Hematopoietic multipotent progenitor cell treated with erythropoietin and hydrocortisone succinate and interleukin-3 and kit ligand, for 4 days (in vitro differentiated cells): ENCODE measurements around the gene PDYN.

ENCODE experiments used
- DNase-seq: peaks from one replicate; pipeline ENCODE4 v3.0.0-alpha.2; 2015

The PDYN gene

DNA sequence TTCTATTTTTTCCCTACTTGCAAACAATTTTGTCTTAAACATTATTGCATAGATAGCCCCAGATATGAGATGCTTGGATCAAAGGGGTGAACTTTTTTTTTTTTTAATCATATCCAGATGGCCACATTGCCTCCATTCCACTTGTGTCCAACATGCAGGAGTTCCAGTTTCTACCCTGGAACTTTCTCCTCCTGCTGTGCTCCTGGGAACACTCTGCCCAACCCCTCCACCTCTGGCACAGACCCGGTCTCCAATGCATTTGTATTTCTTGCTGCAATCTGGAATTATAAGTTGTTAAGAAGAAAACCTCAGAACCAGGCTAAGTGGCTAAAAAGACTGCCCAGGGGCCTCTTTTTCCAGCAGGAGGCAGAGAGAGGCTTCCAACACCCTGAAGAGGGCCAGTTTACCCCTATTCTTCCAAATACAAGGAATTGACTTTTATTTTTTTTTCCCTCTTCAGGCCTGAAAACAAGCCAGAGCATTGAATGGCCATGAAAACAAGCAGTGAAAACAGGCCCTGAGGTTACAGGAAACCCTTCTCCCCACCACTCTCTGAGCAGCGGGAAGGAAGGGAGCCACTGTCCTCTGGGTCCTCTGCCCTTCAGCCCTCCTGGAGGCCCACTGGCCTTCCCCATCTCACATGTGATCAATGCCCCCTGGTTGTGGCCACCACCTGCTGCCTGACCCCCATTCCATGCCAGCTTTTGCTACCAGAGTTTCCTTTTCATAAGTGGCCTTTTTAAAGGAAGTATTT, 44.3 kb downstream of the PDYN start:
- DNase-seq, result no peak

DNA sequence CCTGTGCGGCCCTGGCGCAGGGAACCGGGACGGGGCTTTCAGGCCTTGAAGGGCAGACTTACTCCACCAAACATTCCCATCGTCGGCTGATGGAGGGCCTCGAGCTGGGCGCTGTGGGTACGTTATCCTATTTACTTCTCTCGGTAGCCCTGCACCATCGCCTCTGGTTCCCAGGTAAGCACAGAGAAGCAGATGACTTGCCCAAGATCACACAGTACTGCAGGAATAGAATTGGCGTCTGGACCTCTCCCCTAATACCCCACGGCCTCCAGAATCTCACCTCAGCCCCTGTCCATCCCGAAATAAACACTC, 46.4 kb downstream of the PDYN start:
- no peak for DNase-seq

GRCh38 chr20:1946762-1947534, 46.9 kb downstream of the PDYN start:
- DNase-seq, result peak; percentile 30

DNA sequence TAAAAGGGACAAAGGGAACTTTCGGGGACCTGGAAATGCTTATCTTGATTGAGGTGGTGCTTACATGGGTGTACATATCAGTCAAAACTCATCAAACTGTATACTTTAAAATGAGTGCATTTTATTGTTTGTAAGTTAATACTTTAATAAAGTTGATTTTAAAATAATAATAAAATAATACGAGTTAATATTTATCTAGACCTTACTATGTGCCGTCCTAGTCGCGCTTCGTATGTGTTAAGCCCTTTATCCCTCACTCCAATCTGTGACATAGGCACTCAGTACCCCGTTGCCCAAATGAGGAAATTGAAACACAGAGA, 47.5 kb downstream of the PDYN start:
- peak; percentile 61 for DNase-seq

DNA sequence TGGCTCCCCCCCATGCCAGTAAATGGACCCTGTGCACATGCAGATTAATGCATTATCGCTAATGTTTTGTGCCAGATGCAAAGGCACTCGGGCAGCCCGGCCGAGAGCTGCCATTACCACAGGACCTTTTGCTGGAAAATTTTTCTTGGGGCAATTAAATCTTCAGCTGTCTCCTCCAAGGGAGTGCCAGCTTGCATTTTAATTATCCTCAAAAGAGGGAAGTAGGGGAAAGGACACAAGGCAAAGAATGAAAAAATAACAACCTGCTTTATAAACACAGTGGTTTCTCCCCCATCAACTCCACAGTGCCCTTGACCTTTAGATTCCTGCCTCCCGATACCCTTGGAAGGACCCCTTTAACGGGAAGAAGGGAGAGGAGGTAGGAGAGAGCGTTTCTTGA, 48.2 kb downstream of the PDYN start:
- no peak for DNase-seq

DNA sequence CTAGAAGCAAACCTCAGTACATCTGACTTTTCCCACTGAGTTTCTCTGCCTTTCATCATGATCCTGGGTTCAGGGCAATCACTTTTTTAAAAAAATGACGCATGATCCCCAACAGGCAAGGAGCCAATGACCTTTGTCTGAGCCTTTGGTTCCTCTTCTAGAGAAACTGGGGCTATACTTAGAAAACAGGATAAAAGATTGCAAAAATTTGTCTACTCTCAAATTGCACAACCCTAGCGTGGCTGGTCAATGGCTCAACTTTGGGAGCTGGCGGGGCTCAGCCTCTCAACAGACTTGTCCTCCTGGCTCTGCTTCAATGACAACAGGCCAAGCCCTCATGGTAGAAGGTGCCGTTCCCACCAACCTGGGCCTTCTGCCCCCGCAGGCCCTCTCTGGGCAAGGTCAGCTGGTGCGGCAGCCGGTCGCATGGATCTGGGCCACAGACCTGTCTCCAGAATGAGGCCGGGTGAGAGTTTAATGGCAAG, 48.7 kb downstream of the PDYN start:
- DNase-seq, result peak; percentile 86

GRCh38 chr20:1944345-1945091, 49.3 kb downstream of the PDYN start:
- DNase-seq, result no peak

GRCh38 chr20:1943275-1944002, 50.4 kb downstream of the PDYN start:
- DNase-seq, result no peak

DNA sequence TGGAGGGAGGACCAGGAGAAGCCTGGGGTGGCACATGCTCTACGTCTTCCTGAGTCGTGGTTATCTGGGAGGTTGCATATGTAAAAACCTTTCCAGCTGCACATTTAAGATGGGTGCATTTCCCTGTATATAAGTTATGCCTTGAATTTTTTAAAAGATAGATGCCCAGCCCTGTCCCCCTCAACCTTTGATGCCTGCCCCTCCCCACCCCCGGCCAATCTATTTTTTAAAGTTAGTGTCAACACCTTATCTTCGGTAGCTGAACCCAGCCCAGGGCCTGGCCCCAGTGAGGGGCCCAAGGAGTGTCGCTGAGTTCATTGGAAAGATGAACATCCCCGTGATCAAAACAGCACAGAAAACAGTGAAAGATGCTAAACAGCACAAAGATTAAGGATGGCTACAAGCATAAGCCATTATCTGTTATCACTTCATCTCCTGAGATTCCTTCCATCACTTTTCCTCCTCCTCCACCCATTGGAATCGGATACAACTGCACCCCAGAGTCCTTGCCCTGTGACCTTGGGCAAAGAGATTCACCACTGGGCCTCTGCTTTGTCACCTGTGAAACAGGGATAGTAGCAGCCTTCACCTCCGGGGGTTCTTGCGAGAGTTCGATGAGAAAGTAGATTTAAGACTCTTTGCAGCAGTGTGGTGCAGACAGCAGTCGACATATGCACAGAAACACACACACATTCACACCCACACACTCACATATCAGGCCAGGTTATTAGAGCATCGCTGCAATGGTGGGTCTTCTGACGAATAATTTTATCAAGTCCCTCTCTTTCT, 51.2 kb downstream of the PDYN start:
- no peak for DNase-seq

DNA sequence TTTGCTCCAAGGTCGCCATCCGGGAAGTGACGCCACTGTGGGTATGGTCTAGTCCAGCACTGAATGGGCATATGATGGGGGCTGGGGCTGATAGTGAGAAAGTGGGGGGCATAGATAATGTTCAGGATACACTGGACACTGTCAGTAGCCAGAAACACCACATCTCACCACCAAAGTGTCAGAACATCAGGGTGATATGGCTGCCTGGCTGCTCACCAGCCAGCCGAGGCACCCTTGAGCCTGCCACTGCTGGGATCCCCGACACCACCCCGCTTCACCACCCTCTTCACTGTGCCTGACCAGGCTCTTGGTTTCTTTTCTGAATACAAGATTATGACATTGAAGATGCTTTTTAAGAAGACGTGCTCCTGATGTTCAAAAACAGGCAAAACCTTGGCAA, 51.8 kb downstream of the PDYN start:
- no peak for DNase-seq

- no peak for DNase-seq
Observed at GRCh38 chr20:1941226-1941625, 52.6 kb downstream of the PDYN start.

DNA sequence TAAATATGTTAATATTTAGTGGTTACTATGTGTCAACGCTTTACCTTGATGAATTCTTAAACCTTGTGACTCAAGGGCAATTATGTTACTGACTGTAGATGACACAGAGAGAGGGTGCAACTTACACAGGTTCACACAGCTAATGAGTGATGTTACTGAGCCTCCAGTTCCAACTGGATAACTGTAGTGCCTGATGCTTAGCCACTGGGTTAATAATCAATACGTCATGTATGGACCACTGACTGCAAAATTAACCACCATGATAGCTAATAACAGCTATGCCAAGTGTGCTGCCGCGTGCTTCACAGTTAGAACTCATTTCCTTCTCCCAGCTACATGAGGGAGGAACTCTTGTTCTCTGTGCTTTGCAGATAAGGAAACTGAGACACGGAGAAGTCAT, 53.3 kb downstream of the PDYN start:
- DNase-seq, result no peak

DNA sequence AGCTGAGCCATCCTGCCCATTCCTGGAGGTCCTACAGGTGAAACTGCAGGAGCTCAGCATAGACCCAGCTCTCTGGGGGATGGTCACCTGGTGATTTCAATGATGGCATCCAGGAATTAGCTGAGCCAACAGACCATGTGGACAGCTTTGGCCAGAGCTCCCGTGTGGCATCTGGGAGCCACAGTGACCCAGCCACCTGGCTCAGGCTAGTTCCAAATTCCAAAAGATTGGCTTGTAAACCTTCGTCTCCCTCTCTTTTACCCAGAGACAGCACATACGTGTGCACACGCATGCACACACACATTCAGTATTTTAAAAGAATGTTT, 54.6 kb downstream of the PDYN start:
- no peak for DNase-seq

DNA sequence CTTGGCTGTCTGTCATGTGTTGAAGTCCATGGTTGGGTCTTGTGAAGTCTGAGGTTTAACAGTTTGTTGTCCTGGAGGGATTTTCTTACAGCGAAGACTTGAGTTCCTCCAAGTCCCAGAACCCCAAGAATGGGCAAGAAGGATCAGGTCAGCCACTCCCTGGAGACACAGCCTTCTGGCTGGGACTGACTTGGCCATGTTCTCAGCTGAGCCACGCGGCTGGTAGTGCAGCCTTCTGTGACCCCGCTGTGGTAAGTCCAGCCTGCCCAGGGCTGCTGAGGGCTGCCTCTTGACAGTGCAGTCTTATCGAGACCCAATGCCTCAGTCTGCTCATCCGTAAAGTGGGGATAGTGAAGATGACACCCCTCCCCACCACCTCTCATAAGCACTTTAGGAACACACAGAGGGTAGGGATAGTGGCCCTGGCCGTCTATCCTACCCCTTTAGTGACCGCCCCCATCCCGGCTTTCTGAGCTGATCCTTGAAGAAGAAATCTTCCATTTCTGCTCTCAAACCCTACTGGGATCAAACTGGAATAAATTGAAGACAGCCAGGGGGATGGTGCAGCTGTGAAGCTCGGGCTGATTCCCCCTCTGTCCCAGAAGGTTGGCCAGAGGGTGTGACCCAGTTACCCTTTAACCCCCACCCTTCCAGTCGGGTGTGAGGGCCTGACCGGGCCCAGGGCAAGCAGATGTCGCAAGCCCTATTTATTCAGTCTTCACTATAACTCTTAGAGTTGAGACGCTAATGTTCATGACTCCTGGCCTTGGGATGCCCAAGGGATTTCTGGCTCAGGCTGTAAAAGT, 55.2 kb downstream of the PDYN start:
- no peak for DNase-seq

DNA sequence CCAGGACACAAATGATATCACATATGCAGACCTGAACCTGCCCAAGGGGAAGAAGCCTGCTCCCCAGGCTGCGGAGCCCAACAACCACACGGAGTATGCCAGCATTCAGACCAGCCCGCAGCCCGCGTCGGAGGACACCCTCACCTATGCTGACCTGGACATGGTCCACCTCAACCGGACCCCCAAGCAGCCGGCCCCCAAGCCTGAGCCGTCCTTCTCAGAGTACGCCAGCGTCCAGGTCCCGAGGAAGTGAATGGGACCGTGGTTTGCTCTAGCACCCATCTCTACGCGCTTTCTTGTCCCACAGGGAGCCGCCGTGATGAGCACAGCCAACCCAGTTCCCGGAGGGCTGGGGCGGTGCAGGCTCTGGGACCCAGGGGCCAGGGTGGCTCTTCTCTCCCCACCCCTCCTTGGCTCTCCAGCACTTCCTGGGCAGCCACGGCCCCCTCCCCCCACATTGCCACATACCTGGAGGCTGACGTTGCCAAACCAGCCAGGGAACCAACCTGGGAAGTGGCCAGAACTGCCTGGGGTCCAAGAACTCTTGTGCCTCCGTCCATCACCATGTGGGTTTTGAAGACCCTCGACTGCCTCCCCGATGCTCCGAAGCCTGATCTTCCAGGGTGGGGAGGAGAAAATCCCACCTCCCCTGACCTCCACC, 56.4 kb downstream of the PDYN start:
- DNase-seq, result no peak

DNA sequence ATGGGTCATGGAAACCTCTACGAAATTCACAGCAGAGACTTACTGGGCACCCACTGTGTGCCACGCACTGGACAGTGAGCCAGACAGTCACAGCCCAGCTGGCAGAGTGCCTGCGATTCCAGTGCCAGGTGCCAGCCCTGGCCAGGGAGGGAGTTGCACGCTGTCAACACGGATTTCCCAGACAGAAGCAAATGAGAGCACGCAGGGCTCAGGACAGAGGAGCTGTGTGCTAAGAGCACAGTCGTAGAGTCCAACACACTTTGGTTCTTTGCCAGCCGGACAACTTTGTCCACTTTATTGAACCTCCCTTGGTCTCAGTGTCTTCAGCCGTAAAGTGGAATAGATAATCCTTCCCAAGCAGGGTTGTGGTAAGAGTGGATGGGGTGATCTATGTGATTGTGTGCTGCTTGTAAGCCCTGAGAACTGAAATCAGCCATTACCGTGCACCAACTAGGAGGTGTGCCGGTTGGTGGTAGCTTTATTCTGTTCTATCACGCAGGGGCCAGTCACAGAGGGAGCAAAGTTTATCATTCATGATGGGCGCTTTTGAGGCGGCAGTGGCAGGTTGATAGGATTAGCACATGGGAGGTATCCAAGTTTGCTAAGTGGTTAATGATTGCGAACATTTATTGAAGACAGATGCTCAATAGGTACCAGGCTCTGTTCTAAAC, 58.0 kb downstream of the PDYN start:
- DNase-seq, result no peak

DNA sequence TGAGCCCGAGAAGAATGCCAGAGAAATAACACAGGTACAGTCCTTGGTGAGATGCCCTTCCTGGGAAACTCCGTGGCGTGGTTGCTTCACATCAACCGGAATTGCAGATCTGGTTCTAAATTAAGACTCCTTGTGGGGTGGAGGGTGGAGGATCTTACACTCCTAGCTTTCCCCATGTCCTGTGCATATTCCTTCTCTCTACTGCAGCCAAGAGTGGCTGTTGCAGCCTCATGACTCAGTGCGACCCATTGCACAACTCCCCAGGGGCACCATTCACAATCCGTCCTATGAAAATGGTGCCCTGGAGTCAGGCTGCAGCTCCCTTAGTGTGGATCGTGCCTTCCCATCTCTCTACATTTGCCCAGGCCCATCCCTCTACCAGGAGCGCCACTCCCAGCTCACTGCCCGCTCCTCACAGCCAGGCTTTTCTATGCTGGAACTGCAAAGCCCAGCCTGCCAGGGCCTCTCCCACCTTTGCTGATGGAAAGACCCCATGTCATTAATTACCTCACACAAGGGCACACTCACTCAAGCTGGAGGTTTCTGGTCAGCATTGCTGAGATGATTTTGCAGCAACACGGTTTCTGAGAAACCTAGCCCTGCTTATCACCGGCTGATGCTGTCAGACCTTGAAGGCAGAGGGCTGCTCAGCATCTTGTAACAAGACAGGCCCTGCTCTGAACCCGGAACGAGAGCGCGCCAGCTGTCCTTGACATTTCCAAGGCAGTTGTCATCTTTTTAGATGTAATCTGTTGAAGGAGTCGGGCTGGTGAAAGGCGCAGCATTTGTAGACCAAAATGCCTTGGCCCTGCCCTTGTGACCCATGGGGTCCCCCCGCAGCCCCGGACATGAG, 58.9 kb downstream of the PDYN start:
- DNase-seq, result no peak

GRCh38 chr20:1934156-1934555, 59.7 kb downstream of the PDYN start:
- no peak for DNase-seq

DNA sequence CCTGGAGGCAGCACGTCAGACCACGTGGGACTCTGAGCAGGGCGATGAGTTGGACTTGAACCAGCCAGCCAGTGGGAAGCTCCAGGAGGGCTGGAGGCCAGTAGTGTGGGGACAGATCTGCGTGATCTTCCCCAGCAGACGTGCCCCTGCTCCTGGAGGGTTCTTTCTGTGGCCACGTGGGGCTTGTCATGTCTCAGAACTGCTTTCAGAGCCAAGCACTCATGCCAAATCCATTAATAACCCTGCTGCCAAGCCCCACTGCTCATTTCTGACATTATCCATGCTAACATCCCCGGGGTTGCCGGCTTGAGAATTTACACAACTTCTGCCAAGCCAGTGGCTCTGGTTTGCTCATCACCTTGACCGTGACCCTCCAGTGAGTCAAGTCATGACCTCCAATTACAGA, 60.4 kb downstream of the PDYN start:
- no peak for DNase-seq

- DNase-seq, result no peak
Observed at GRCh38 chr20:1932971-1933370, 60.9 kb downstream of the PDYN start.
